NK-92 (cell line): Measurements from ENCODE around the gene LIG4.

Source experiments
- DNase-seq: peaks from one replicate; lab custom pipeline; 2025; ENCODE audit not compliant: unreplicated experiment; lab: John Stamatoyannopoulos, UW

LIG4 gene

GRCh38 chr13:108194435-108194936 lies 20.9 kb downstream of the LIG4 start:
- no peak for DNase-seq

- DNase-seq = no peak
Observed at GRCh38 chr13:108193806-108194205, 21.5 kb downstream of the LIG4 start.

- DNase-seq = no peak
Observed at GRCh38 chr13:108190897-108191296, 24.4 kb downstream of the LIG4 start.

GRCh38 chr13:108188260-108188659 lies 27.1 kb downstream of the LIG4 start:
- no peak for DNase-seq

GRCh38 chr13:108185223-108185622 lies 30.1 kb downstream of the LIG4 start:
- DNase-seq = no peak

- DNase-seq = no peak
Observed at GRCh38 chr13:108182652-108183051, 32.7 kb downstream of the LIG4 start.

GRCh38 chr13:108178078-108178477 lies 37.3 kb downstream of the LIG4 start:
- DNase-seq = no peak

- no peak for DNase-seq
Observed at GRCh38 chr13:108176685-108177274, 38.6 kb downstream of the LIG4 start.

GRCh38 chr13:108168929-108169328 lies 46.4 kb downstream of the LIG4 start:
- DNase-seq = no peak

GRCh38 chr13:108166078-108166477 lies 49.3 kb downstream of the LIG4 start:
- DNase-seq = no peak

GRCh38 chr13:108158746-108159145 lies 56.6 kb downstream of the LIG4 start:
- no peak for DNase-seq
